ENCODE measurements around the gene DPYD.

GRCh38 chr1:97623220-97623619, 297.6 kb downstream of the DPYD start:
- TF ChIP-seq ZSCAN18 (CRISPR knock-in tag; IDR thresholded peaks at IDR 0.05) (no peak), ZNF512 (CRISPR knock-in tag; IDR thresholded peaks at IDR 0.05; ENCODE audit: borderline replicate concordance) (no peak), GRHL2 (CRISPR knock-in tag; IDR thresholded peaks at IDR 0.05; ENCODE audit: insufficient replicate concordance, severe bottlenecking) (no peak), GABPB1 (CRISPR knock-in tag; IDR thresholded peaks at IDR 0.05) (no peak), JUN (CRISPR knock-in tag; IDR thresholded peaks at IDR 0.05) (no peak)

All from WTC11 (cell line).